Thyroid gland (tissue), 4 donors: Measurements from ENCODE around the gene CD320. TPM values are rescaled to one million over a fixed set of nuclear protein-coding genes. Genes with fewer than 3 reads are reported as not detected.
A peak's percentile ranks its signal among the peaks of the same experiment; 100 is the strongest.

Source experiments
- DNase-seq, 2 donors: peaks; one replicate each; pipeline ENCODE4 v3.0.0-alpha.2; 2019
- H3K27ac ChIP-seq, 3 donors: fragments of 200-600 bp; sonication (generic); 1 replicate in 2 of 3; 2 replicates in 1 of 3; pipeline ENCODE4 v1.5.1; 2016 to 2019; ENCODE audit warnings: mild to moderate bottlenecking in 1 of 3, moderate library complexity in 1 of 3
- H3K27me3 ChIP-seq: fragments of 200-600 bp; sonication (generic); one replicate; pipeline ENCODE4 v1.5.1; 2019
- H3K36me3 ChIP-seq, 2 donors: fragments of 200-600 bp; sonication (generic); one replicate each; pipeline ENCODE4 v1.5.1; 2016 to 2019
- H3K4me1 ChIP-seq, 2 donors: fragments of 200-600 bp; sonication (generic); one replicate each; pipeline ENCODE4 v1.5.1; 2017 to 2019
- H3K4me3 ChIP-seq, 3 donors: fragments of 200-600 bp; sonication (generic); replicated peaks in 1 of 3; 1 replicate in 2 of 3; 2 replicates in 1 of 3; pipeline ENCODE4 v1.5.1; 2016; ENCODE audit warnings: mild to moderate bottlenecking in 1 of 3
- H3K9me3 ChIP-seq: fragments of 200-600 bp; sonication (generic); one replicate; pipeline ENCODE4 v1.5.1; 2017
- POLR2A ChIP-seq, 2 donors: fragments of 450-650 bp; IDR thresholded peaks; one replicate each; pipeline ENCODE4 v1.6.1; 2017; ENCODE audit warnings: antibody characterized with exemption in 2 of 2, mild to moderate bottlenecking in 2 of 2, moderate library complexity in 1 of 2
- WGBS, 2 donors: methylation state at CpG; one replicate each; pipeline ENCODE4 v1.1.5; 2017; 5-methylcytosine and 5-hydroxymethylcytosine counted together
- intact Hi-C: fragments of 100-400 bp; cut with DNase I; formaldehyde crosslinking; loops from one replicate; pipeline ENCODE4 v1.15.1; 2023
- total RNA-seq, 4 donors: library from RNA; depleted of rRNA; stranded (reverse); fragments of >200 nt; gene quantifications; one replicate each; pipeline ENCODE4 v1.2.3, GENCODE V29; 2016
- TF ChIP-seq, protein P1 (sequence below), 6 experiments: fragments of 200-600 bp in 3 of 6; fragments of 450-650 bp in 3 of 6; sonication (generic) in 3 of 6; IDR thresholded peaks; one replicate each; pipeline ENCODE4 v1.5.1; 2016 to 2019; ENCODE audit warnings: antibody characterized with exemption in 6 of 6, mild to moderate bottlenecking in 2 of 6, inconsistent platforms in 1 of 6, moderate library complexity in 1 of 6

Gene CD320
- total RNA-seq, 4 donors from 2014 or later, result 20.8 to 114 (median 74.0) TPM

DNA sequence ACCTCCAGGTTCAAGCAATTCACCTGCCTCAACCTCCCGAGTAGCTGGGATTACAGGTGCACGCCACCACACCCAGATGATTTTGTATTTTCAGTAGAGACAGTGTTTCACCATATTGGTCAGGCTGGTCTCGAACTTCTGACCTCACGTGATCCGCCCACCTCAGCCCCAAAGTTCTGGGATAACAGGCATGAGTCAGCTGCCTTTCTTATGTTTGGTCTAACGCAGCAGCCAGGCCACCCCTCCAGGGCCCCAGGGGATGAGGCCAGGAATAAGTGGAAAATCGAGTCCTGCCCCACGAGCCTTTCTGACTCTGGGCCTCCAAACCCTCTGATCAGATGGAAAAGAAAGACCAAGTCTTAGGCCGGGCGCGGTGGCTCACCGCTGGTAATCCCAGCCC, 54.5 kb downstream of the CD320 start:
- Histone ChIP-seq H3K9me3 (no peaks in the 10 kb centered on the region), H3K27ac (no peak overlapping the region), H3K4me3 (no peak overlapping the region), H3K27me3 (no peaks in the 10 kb centered on the region), H3K36me3 (peaks cover 12 to 27% of the 10 kb centered on the region in 2 donors), H3K4me1 (peaks cover 16 to 20% of the 10 kb centered on the region in 2 donors)
- TF ChIP-seq, protein P1, sequence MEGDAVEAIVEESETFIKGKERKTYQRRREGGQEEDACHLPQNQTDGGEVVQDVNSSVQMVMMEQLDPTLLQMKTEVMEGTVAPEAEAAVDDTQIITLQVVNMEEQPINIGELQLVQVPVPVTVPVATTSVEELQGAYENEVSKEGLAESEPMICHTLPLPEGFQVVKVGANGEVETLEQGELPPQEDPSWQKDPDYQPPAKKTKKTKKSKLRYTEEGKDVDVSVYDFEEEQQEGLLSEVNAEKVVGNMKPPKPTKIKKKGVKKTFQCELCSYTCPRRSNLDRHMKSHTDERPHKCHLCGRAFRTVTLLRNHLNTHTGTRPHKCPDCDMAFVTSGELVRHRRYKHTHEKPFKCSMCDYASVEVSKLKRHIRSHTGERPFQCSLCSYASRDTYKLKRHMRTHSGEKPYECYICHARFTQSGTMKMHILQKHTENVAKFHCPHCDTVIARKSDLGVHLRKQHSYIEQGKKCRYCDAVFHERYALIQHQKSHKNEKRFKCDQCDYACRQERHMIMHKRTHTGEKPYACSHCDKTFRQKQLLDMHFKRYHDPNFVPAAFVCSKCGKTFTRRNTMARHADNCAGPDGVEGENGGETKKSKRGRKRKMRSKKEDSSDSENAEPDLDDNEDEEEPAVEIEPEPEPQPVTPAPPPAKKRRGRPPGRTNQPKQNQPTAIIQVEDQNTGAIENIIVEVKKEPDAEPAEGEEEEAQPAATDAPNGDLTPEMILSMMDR (IDR thresholded peaks at IDR 0.05), result no peak
- TF ChIP-seq POLR2A (IDR thresholded peaks at IDR 0.05), result no peak
- 87 to 94% methylated on average over 11 of the region's 12 CpGs for WGBS, 2 donors
- no peak for DNase-seq
- intact Hi-C loops, result loop anchor here (2.0 to 10.0 kb wide), 3 partner anchors 97 to 306 kb away; partner anchors contain the start of gene ELAVL1

DNA sequence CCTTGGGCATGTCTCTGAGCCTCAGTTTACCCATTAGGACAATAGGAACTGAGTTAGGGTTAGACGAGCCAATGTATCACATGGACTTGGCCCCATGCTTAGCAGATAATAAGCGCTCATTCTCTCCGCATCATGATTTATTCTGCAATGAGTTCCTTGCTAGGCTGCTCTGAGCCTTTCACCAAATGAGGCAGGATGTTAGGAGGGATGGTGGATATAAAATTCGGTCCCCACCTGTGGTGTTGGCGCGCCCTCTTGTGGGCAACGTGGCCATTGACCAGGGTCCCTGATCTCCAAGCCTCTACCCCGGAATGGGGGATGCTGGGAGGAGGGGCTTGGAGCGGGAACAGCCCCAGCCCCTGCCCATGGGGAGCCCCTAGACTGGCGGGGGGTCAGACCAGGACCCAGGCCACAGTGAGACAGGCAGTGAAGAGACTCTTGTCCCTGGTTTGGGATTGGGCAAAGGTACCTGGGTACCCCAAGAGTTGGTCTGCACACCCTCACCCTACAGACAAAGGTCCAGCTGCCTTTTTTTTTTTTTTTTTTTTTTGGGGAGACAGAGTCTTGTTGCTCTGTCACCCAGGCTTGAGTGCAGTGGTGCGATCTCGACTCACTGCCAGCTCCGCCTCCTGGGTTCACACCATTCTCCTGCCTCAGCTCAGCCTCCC, 55.1 kb downstream of the CD320 start:
- H3K27me3 ChIP-seq, result no peaks in the 10 kb centered on the region
- H3K9me3 ChIP-seq, result no peaks in the 10 kb centered on the region
- H3K27ac ChIP-seq, result no peak overlapping the region
- TF ChIP-seq, protein P1 (IDR thresholded peaks at IDR 0.05), result peak; percentile 86 to 98 (median 94)
- TF ChIP-seq POLR2A (IDR thresholded peaks at IDR 0.05), result no peak
- intact Hi-C loops, result loop anchor here (5.0 to 10.0 kb wide), 2 partner anchors 248 to 306 kb away; partner anchors contain the start of gene ELAVL1
- WGBS, 2 donors, result 37% methylated on average over 12 of the region's 13 CpGs
- no peak overlapping the region for H3K4me3 ChIP-seq
- H3K36me3 ChIP-seq, result peaks cover 12 to 25% of the 10 kb centered on the region in 2 donors
- DNase-seq, result peak; percentile 78 to 84
- H3K4me1 ChIP-seq, result peaks cover 16 to 20% of the 10 kb centered on the region in 2 donors

Other genes with a start within 250 kb of the CD320 start
- 1 to 10 TPM in 3 of 4 donors, under 1 TPM in 1; 0.13 to 8.7 (median 2.5) TPM for gene FBN3, start 158.8 kb downstream of the CD320 start, total RNA-seq
- gene CERS4, start 99.0 kb downstream of the CD320 start, total RNA-seq, result 100 to 1,000 TPM; 123 to 175 (median 144) TPM
- gene NDUFA7, start 13.0 kb upstream of the CD320 start, total RNA-seq, result 10 to 100 TPM in 2 of 4 donors, 1 to 10 TPM in 2; 3.8 to 39.7 (median 17.0) TPM
- gene RPS28, start 13.1 kb upstream of the CD320 start, total RNA-seq, result 100 to 1,000 TPM; 262 to 525 (median 420) TPM
- 10 to 100 TPM; 21.1 to 49.7 (median 30.5) TPM for gene KANK3, start 34.9 kb upstream of the CD320 start, total RNA-seq
- 10 to 100 TPM; 19.9 to 99.8 (median 46.6) TPM for gene ANGPTL4, start 55.8 kb upstream of the CD320 start, total RNA-seq
- gene RAB11B, start 82.0 kb upstream of the CD320 start, total RNA-seq, result 100 to 1,000 TPM in 2 of 4 donors, 10 to 100 TPM in 2; 91.2 to 137 (median 113) TPM
- gene MARCHF2, start 104.9 kb upstream of the CD320 start, total RNA-seq, result 100 to 1,000 TPM; 168 to 245 (median 215) TPM
- gene HNRNPM, start 136.6 kb upstream of the CD320 start, total RNA-seq, result 100 to 1,000 TPM in 2 of 4 donors, 10 to 100 TPM in 2; 79.3 to 138 (median 97.2) TPM
- 1 to 10 TPM in 1 of 4 donors, under 1 TPM in 2, not detected in 1; 0.58 to 2.0 (median 0.81) TPM for gene PRAM1, start 194.3 kb upstream of the CD320 start, total RNA-seq
- gene ZNF414, start 205.8 kb upstream of the CD320 start, total RNA-seq, result 10 to 100 TPM in 3 of 4 donors, 1 to 10 TPM in 1; 9.1 to 44.3 (median 34.4) TPM